Stimulated activated CD4-positive, alpha-beta T cell treated with anti-CD3 and anti-CD28 coated beads, Interleukin-15, amount 100 ng/mL, for 24 hours (primary cell): ENCODE measurements around the gene PODXL.
"Not testable (repeated sequence)": the region's sequence is repeated elsewhere in the genome, so short reads cannot be mapped to it uniquely, and the experiment has no call there.

Experiments
- DNase-seq: peaks from one replicate; pipeline ENCODE4 v3.0.0-alpha.2; 2020

PODXL gene

DNA sequence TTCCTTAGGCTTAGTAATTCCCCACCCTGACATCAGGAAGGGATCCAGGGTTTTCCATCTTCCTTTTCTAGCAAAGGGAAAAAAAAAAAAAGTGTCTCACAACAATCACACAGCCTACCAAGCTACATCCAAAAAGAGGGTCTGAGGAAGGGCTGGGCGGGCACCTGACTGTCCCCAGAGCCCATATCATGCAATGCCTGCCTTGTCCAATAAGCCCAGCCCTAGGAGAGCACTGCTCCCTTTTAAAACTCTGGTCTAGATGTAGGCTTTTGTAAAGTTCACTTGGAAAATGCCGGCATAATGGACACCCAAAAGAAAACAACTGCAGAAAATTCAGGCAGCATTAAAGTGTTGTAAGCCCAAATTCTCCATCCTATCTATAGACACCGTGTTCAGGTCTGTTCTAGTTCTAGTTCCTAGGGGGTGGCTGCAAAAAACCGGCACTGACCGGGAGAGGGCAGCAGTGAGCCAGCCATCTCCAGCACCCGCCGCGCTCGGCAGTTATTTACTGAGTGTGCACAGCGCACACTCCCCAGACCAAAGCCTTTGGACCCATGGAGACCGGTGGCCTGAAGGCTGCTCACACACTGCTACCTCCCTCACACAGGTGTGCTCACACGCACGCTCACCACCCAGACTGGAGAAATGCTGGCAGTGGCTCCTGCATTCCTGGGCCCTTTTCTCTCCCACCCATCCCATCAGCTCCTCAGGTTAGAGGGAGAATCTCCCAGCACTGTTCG, 48.7 kb downstream of the PODXL start:
- peak; percentile 86 for DNase-seq

- no peak for DNase-seq
Observed at GRCh38 chr7:131506597-131506996, 49.8 kb downstream of the PODXL start.

DNA sequence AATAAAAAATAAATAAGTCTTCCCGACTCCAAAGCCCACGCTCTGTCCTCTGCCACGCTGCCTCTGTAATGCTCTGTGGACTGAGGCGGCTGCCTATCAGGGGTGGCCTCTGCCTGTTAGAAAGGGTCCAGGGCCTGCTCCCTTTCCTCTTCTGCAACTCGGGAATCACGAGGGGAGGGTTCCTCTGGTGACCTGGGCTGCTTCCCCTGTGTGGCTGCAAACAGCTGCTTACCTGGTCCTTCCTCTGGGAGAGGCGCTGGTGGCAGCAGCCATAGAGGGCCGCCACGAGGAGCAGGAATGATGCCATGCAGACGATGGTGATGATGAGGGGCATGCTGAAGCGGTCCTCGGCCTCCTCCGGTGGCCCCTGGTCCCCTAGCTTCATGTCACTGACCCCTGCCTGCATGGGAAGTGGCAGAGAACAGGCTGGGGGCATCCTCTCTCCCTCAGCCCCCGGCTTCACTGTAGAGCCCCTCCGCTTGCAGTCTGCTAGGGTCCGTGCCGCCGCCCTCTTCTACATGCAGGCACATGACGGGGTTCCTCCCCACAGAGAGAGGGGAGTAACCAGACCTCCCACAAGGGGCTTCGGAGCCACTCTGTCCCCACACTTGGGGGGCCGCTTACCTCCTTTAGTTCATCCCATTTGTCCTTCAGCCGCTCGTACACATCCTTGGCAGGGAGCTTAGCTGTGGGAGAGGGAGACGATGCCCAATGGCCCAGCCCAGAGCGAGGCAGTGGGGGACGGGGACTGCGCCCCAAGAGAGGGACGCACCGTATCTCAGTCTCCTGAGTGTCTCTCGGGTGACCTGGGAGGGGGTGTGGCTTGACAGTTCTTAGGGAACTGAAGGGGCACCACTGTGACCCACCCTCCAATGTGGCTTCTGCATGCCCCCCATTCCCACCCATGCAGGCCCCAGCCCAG, 50.5 kb downstream of the PODXL start:
- no peak for DNase-seq

GRCh38 chr7:131505037-131505620, 51.3 kb downstream of the PODXL start:
- DNase-seq: not testable (repeated sequence)

- no peak for DNase-seq
Observed at GRCh38 chr7:131504157-131504899, 52.1 kb downstream of the PODXL start.

GRCh38 chr7:131503639-131504038, 52.8 kb downstream of the PODXL start:
- DNase-seq: no peak

- no peak for DNase-seq
Observed at GRCh38 chr7:131502810-131503508, 53.5 kb downstream of the PODXL start.

- no peak for DNase-seq
Observed at GRCh38 chr7:131501930-131502685, 54.3 kb downstream of the PODXL start.

- peak; percentile 46 for DNase-seq
Observed at GRCh38 chr7:131501422-131501821, 55.0 kb downstream of the PODXL start.

- DNase-seq: no peak
Observed at GRCh38 chr7:131500357-131500756, 56.1 kb downstream of the PODXL start.

DNA sequence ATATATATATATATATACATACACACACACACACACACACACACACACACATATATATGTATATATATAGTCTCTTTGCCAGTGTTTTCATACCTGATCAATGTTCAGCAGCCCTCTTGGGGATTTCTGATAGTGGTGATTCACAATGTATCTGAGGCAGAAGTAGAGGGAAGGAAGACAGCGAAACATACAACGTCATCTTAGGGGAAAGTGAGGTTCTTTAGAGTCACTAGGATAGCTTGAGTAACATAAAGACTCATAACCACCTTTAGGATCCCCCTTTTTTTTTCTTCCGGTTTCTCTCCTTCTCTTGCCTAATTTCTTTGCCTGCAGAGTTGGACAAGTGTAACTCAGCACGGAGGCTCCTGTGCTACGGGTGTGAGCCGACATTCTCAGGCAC, 56.6 kb downstream of the PODXL start:
- no peak for DNase-seq

GRCh38 chr7:131498237-131498885, 58.1 kb downstream of the PODXL start:
- DNase-seq: no peak

DNA sequence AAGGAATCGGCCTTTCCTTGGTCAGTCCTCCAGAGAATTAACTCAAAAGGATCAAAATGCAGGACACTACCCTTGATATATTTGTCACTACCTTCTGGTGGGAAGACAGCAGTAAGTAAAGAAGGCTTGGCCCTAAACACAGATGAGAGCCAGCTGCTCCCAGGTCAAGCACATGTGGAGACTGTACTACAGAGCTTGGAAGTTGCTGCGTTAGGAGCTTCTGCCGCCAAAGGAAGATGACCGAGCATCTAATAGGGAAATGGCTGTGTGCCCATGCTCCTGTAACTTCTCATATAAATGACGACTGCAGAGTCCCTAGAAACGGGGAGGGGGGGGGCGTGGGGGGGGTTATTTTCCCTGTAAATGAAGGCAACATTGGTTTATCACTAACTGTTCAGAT, 59.0 kb downstream of the PODXL start:
- no peak for DNase-seq

DNA sequence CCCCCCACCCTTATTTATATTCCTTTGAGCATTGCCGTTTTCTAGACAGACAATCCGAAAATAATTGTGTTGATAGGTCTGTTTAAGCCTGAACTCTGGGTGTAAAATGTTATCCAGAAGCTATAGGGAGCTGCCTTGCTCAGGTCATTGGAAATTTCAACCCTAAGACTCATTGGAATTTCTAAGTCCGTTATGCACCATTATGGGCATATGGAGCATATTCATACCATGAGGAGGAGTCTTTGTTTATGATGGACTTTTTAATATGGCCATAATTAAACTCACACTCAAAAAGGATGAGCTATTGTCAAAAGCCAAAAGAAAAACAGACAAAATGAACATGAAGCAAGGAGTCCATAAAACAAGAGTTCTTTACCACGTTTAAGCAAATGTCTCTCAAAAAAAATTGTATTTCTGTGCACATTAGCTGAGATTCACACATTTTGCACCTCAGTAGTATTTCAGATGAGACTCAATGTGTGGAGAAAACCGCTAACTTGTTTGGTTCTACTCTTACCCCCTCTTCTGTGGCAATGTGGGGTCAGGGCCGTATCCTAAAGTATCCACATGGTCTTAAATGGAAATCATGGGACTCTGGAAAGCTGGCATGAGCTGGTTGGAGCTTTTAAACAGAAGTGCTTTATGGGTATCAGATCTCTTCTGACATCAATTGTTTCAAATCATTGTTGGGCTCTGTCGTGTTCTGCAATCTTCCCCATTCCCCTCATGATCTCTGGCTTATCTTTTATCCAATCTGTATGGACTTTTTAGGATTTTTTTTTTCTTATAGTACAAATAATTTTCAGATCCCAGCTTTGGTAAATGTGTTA, 60.5 kb downstream of the PODXL start:
- DNase-seq: no peak

DNA sequence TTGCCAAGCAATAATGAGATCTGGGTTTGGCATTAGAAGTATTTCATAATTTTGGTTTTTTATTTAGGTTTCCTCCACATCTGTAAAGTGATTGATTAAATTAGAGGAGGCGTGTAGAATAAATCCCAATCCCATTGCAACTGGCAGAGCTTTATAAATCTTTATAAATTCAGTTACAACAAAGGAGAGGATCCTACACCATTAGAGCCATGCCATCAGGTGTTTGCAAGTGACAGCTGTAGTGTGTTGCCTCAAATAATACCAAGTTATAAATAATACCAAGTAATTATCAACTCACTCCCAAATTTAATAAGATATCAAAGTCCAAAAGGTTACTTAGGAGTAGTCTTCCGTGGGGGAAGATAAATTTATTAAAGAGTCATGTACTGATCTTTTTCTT, 62.2 kb downstream of the PODXL start:
- DNase-seq: no peak

DNA sequence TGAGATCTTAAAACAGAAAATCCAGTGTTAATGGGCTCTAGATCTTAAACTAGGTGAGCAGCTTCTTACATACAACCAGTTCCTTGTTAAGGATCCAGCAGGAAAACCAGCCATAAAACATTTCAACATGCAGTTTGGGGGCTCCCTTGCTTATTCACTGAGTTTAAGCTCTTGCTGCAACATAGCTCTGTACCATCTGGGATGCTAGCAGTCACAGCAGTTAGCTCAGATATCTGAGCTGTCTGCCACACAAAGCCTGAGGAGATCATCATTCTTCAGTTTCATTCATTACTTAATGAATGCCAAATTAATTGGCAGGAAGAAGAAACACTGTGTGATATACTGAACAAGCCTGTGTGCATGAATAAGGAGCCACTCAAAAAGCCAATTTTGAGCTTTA, 62.8 kb downstream of the PODXL start:
- no peak for DNase-seq

GRCh38 chr7:131493081-131493480, 63.3 kb downstream of the PODXL start:
- no peak for DNase-seq

GRCh38 chr7:131489881-131490280, 66.5 kb downstream of the PODXL start:
- no peak for DNase-seq

DNA sequence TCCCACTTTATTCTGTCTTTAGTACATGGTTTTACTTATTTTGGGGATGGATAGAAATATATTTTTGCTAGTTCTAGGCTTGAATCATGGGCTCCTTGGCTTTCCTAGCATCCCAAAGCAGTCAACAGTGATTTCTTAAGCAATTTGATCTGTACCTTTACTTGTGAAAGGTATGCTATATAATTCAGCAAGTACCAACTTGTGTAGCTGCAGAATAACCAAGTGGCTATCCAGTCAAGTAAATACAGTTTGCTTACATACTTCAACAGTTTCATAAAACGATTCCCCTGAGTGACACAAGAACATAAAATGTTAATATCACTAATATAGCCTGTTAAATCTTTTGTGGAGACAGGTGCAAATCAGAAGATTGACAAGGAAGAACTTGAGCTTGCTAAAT, 67.2 kb downstream of the PODXL start:
- DNase-seq: no peak

DNA sequence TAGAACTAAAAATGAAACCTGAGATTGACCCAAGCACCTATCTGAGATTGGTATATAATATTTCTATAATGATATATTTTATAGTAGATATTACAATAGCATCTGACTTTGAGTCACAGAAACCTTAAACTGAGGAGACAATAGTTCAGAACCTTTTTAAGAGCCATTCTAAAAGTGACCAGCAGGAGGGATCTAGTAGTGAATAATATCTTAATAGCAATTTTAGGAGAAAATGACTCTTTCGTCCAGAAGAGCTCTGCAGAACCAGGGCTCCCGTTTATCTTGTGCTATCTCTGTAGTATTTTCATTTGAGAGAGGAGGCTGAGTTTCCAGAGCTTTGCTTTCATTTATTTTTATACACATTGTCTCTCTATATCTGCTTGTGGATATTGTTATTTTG, 68.1 kb downstream of the PODXL start:
- no peak for DNase-seq
